Astrocyte (in vitro differentiated cells and primary cell): ENCODE measurements around the gene FANCI.

Experiments used
- CTCF ChIP-seq: IDR thresholded peaks from 2 replicates; pipeline ENCODE4 v1.5.1; 2011; ENCODE audit warnings: low read depth, mild to moderate bottlenecking, inconsistent platforms, low read length, moderate library complexity; ENCODE audit not compliant: insufficient read depth
- EZH2 ChIP-seq: IDR thresholded peaks from 2 replicates; pipeline ENCODE4 v1.6.1; 2012; ENCODE audit warnings: mild to moderate bottlenecking, low read length, inconsistent platforms; ENCODE audit not compliant: insufficient read depth

GRCh38 chr15:89227425-89227824 lies 16.4 kb upstream of the FANCI start:
- TF ChIP-seq CTCF (no peak), EZH2 (no peak)
